OCI-LY3 (cell line): ENCODE results near the gene HIVEP2.

ENCODE experiments used
- H2AFZ ChIP-seq: fragments of 200-600, 300-600 bp; shearing (Covaris generic); 2 replicates; pipeline ENCODE4 v1.6.0; 2014; ENCODE audit warnings: antibody characterized with exemption, low read depth, low read length
- H3K27ac ChIP-seq: fragments of 200-600, 300-600 bp; sonication (generic); 2 replicates; pipeline ENCODE4 v1.5.1; 2014; ENCODE audit warnings: mild to moderate bottlenecking, low read length, moderate library complexity, mixed read lengths
- H3K27me3 ChIP-seq: fragments of 200-600, 300-600 bp; sonication (generic); 2 replicates; pipeline ENCODE4 v1.6.1; 2014; ENCODE audit warnings: low read depth, low read length, mixed read lengths
- H3K36me3 ChIP-seq: fragments of 200-600, 300-600 bp; sonication (generic); replicated peaks from 2 replicates; pipeline ENCODE3; 2014; ENCODE audit warnings: low read depth, low read length, mixed read lengths
- H3K4me1 ChIP-seq: fragments of 300-600, 200-600 bp; sonication (generic); 2 replicates; pipeline ENCODE4 v1.6.1; 2014; ENCODE audit warnings: low read length, mixed read lengths
- H3K4me2 ChIP-seq: fragments of 200-600, 300-600 bp; sonication (generic); 2 replicates; pipeline ENCODE4 v1.6.1; 2014; ENCODE audit warnings: low read length, mixed read lengths
- H3K4me3 ChIP-seq: fragments of 300-600, 200-600 bp; sonication (generic); 2 replicates; pipeline ENCODE4 v1.5.1; 2014; ENCODE audit warnings: antibody characterized with exemption, mild to moderate bottlenecking, low read length, moderate library complexity
- H3K79me2 ChIP-seq: fragments of 300-600, 200-600 bp; shearing (Covaris generic); 2 replicates; pipeline ENCODE4 v1.6.1; 2014; ENCODE audit warnings: mild to moderate bottlenecking, low read length, mixed read lengths
- H3K9ac ChIP-seq: fragments of 300-600, 200-600 bp; shearing (Covaris generic); 2 replicates; pipeline ENCODE4 v1.6.0; 2014; ENCODE audit warnings: mild to moderate bottlenecking, low read length, moderate library complexity
- H3K9me3 ChIP-seq: fragments of 200-600, 300-600 bp; shearing (Covaris generic); 2 replicates; pipeline ENCODE4 v1.6.1; 2014; ENCODE audit warnings: low read length, mixed read lengths; ENCODE audit not compliant: insufficient read depth
- H4K20me1 ChIP-seq: fragments of 200-600, 300-600 bp; sonication (generic); 2 replicates; pipeline ENCODE4 v1.6.1; 2016; ENCODE audit warnings: low read length, mixed read lengths; ENCODE audit not compliant: insufficient read depth
- EZH2phosphoT487 ChIP-seq: fragments of 200-600 bp; shearing (Covaris generic); IDR thresholded peaks from 2 replicates; pipeline ENCODE4 v1.6.1; 2018; ENCODE audit warnings: antibody characterized with exemption, mixed run types, low read depth
- TF ChIP-seq, protein P1 (sequence below): fragments of 200-600, 300-600 bp; sonication (generic); IDR thresholded peaks from 2 replicates; pipeline ENCODE4 v1.5.1; 2014; ENCODE audit warnings: antibody characterized with exemption, low read length, low read depth

The HIVEP2 gene

DNA sequence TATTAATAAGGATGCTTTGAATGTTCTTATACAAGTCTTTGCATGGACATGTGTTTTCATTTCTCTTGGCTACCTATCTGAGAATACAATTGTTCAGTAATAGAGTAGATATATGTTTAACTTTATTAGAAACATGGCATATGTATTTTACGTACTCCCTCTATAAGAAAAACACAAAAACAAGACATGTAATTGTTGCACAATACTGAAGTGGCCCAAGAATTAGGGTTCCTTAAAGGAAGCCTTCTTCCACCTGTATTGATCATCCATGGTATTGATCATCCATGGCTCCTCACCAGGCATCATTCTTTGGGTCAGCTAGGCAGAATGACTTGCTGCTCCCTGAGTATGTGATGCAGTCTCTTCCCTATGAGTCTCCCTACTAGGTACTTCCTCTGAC, 20.2 kb upstream of the HIVEP2 start:
- Histone ChIP-seq H3K36me3 (no peaks in the 10 kb centered on the region), H3K4me2 (no peak overlapping the region), H3K9me3 (no peaks in the 10 kb centered on the region), H3K27ac (no peak overlapping the region), H4K20me1 (no peaks in the 10 kb centered on the region), H3K9ac (no peak overlapping the region), H3K4me3 (no peak overlapping the region), H3K27me3 (no peaks in the 10 kb centered on the region), H2AFZ (no peak overlapping the region), H3K79me2 (no peaks in the 10 kb centered on the region), H3K4me1 (peaks cover 22% of the 10 kb centered on the region)
- TF ChIP-seq, protein P1, sequence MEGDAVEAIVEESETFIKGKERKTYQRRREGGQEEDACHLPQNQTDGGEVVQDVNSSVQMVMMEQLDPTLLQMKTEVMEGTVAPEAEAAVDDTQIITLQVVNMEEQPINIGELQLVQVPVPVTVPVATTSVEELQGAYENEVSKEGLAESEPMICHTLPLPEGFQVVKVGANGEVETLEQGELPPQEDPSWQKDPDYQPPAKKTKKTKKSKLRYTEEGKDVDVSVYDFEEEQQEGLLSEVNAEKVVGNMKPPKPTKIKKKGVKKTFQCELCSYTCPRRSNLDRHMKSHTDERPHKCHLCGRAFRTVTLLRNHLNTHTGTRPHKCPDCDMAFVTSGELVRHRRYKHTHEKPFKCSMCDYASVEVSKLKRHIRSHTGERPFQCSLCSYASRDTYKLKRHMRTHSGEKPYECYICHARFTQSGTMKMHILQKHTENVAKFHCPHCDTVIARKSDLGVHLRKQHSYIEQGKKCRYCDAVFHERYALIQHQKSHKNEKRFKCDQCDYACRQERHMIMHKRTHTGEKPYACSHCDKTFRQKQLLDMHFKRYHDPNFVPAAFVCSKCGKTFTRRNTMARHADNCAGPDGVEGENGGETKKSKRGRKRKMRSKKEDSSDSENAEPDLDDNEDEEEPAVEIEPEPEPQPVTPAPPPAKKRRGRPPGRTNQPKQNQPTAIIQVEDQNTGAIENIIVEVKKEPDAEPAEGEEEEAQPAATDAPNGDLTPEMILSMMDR: no peak

DNA sequence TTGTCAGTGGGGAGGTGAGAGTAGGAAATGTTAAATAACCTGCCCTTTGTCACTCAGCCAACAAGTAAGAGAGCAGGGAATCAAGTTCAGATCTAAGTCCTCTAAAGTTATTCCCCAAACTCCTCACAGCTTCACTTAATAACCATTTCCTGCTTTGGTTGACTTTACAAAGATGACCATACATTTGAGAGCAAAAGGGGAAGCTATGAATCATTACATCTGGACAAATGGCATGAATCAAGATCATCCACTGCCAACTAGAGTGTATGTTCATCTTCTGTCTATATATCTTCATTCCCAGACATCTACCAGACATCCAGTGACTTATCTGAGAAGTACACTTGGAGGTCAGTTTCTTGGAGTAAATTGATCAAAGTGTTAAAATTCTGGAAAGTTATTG, 15.1 kb upstream of the HIVEP2 start:
- Histone ChIP-seq H3K79me2 (no peaks in the 10 kb centered on the region), H3K27me3 (no peaks in the 10 kb centered on the region), H3K9ac (no peak overlapping the region), H3K27ac (no peak overlapping the region), H3K4me3 (no peak overlapping the region), H3K36me3 (no peaks in the 10 kb centered on the region), H2AFZ (no peak overlapping the region), H3K4me2 (no peak overlapping the region), H3K9me3 (no peaks in the 10 kb centered on the region), H4K20me1 (no peaks in the 10 kb centered on the region), H3K4me1 (peaks cover 12% of the 10 kb centered on the region)
- no peak for TF ChIP-seq EZH2phosphoT487
- TF ChIP-seq, protein P1: no peak

DNA sequence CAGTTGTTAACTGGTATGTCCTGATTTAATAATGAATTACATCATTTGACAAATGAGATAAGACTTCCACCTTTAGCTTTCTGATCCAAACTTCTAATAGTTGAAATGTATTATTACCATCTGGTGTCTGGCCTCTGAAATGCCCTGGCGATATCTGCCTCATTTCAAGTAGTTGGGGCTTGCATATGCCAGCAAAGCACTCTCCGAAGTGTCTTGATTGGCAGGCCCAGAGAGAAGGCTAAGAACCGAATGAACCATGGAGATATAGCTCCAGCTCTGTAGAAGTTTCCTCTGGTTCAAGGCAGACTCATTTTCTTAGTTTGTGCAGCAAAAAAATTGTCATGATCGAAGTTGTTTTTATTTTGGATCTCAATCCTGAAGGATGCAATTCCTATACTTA, 13.4 kb upstream of the HIVEP2 start:
- Histone ChIP-seq H3K4me1 (peaks cover 24% of the 10 kb centered on the region), H3K9me3 (no peaks in the 10 kb centered on the region), H3K4me3 (no peak overlapping the region), H3K79me2 (no peaks in the 10 kb centered on the region), H3K36me3 (no peaks in the 10 kb centered on the region), H3K27ac (no peak overlapping the region), H3K27me3 (no peaks in the 10 kb centered on the region), H2AFZ (no peak overlapping the region), H4K20me1 (no peaks in the 10 kb centered on the region), H3K4me2 (no peak overlapping the region), H3K9ac (no peak overlapping the region)
- TF ChIP-seq, protein P1: no peak

DNA sequence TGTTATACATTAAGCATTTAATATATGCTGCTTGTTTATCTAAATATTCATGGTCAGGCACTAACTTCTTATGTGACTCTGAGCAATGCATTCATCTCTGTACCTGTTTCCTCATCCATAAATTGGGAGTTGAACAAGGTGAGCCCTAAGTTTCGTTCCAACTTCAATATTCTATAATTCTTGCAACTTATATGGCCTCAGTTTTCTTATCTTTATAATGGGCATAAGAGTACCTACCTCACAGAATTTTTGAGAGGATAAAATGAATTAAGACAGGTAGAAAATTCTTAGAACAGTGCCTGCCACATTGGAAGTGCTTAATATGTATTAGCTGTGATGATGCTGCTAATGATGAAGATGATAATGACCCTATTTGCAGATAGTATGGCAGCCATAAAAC, 11.8 kb upstream of the HIVEP2 start:
- Histone ChIP-seq H3K9ac (no peak overlapping the region), H3K27ac (no peak overlapping the region), H3K9me3 (no peaks in the 10 kb centered on the region), H3K4me1 (peaks cover 39% of the 10 kb centered on the region), H3K79me2 (no peaks in the 10 kb centered on the region), H3K4me2 (no peak overlapping the region), H2AFZ (no peak overlapping the region), H3K27me3 (no peaks in the 10 kb centered on the region), H3K36me3 (no peaks in the 10 kb centered on the region), H4K20me1 (no peaks in the 10 kb centered on the region), H3K4me3 (no peak overlapping the region)
- no peak for TF ChIP-seq EZH2phosphoT487
- TF ChIP-seq, protein P1: no peak
